SH-SY5Y (cell line): ENCODE data around the gene CTDP1.

ENCODE experiments used
- GATA2 ChIP-seq: IDR thresholded peaks from 2 replicates; pipeline ENCODE4 v1.6.1; 2011; ENCODE audit warnings: mild to moderate bottlenecking, low read depth, low read length
- GATA3 ChIP-seq: IDR thresholded peaks from 2 replicates; pipeline ENCODE4 v1.6.1; 2011; ENCODE audit warnings: low read depth, mild to moderate bottlenecking, low read length, moderate library complexity

DNA sequence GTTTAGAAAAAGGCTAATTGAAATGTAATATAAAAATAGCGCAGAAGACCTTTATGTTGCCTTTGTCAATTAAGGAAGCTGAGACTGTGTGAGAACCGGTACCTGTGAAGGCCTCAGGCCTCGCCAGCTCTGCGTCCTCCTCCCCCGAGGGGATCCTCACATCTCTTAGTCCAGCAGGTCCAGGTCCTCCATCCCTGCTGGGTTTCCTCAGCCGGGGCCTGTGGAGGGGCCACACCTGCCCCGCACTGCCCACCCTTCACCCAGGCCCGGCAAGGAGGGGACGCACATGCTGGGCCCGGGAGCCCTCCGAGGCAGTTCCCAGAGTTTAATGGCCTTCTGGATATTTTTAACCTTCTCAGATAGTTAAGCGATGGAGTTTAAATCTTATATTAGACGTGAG is 121.6 kb downstream of the CTDP1 start:
- TF ChIP-seq GATA3 (no peak), GATA2 (no peak)
